Stimulated activated CD4-positive, alpha-beta T cell treated with anti-CD3 and anti-CD28 coated beads, Interleukin-4, amount 100 ng/mL, for 24 hours (primary cell): ENCODE measurements around the gene MCEE.
"Not testable (repeated sequence)": the region's sequence is repeated elsewhere in the genome, so short reads cannot be mapped to it uniquely, and the experiment has no call there.

Experiments
- DNase-seq: peaks from one replicate; pipeline ENCODE4 v3.0.0-alpha.2; 2020

MCEE gene

DNA sequence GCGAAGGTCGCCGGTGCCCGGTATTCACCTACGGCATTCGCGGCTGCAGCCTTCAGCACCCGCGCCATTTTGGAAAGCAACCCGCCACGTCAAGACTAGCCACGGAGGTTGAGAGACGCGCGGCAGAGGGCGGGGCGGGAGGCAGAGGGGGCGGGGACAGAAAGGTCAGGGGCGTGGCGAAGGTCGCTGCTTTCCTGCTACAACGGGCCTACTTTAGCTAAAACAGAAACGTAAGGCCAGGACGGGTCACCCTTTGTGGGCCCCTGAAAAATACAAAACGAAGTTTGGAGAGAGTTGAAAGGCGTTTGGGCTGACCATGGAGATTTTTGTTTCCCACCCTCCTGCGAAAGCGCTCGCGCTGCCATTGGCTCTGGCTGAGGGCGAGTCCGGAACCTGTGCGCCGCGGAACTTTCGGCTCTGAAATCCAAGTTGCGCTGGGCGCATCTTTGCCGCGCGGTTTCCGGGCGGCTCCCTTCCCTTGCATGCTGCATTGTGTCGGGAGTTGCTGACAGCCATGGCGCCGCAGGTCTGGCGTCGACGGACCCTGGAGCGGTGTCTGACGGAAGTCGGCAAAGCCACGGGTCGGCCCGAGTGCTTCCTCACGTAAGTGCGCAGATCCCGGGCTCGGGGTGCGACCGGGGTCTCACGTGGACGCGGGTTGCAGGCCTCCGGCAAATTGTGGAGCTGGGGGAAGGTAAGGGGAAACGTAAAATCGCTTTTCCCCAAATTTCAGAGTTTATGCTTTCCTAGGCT lies at the start of gene MCEE, which contains the start of gene MPHOSPH10:
Gene MCEE, minus strand, starts transcription at position 78 of the 753 bp plus-strand sequence. Its CDS starts 10 bp downstream, at position 68.
Gene MPHOSPH10, plus strand, starts transcription at position 483 of the 753 bp plus-strand sequence. Its CDS starts 32 bp downstream, at position 515.
- peak; percentile 92 for DNase-seq

DNA sequence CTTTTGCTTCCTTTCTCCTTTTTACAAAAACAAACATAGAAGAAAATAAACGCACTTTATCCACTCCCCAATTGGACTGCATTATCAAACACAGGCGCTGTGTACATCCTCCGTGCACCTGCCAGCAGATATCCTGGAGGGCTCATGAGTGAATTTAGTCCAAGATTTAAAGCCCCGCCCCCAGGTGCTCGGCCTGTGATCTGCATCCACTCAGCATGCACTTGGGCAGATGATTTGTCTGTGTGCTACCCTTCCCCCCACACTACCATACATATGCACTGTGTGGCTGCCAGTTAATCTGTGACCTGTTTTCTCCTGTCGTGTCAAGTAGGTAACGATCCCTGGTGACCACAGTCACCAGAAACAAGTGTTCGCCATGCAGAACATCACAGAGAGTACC lies 48.8 kb upstream of the MCEE start:
- not testable (repeated sequence) for DNase-seq

GRCh38 chr2:71174207-71174606 lies 44.2 kb upstream of the MCEE start:
- DNase-seq = no peak

GRCh38 chr2:71173096-71173495 lies 43.1 kb upstream of the MCEE start:
- no peak for DNase-seq

DNA sequence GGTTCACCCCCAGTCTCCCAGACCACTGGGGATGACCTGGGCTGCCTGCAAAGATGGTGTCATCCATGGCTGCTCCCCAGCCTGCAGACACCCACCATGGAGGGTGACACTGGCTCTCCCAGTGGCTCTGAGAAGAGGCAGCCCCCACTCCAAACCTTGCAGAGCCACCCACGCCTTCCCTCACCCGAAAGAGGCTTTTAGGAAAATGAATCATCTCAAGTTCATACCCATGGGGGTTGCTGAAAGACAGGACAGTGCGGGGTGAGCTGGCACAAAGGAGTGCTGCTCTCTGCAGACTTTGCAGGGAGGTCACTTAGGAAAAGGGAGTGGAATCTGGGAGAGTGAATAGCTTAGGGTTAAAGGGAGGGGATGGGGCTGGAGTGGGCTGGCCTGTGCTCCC lies 36.8 kb upstream of the MCEE start:
- no peak for DNase-seq

DNA sequence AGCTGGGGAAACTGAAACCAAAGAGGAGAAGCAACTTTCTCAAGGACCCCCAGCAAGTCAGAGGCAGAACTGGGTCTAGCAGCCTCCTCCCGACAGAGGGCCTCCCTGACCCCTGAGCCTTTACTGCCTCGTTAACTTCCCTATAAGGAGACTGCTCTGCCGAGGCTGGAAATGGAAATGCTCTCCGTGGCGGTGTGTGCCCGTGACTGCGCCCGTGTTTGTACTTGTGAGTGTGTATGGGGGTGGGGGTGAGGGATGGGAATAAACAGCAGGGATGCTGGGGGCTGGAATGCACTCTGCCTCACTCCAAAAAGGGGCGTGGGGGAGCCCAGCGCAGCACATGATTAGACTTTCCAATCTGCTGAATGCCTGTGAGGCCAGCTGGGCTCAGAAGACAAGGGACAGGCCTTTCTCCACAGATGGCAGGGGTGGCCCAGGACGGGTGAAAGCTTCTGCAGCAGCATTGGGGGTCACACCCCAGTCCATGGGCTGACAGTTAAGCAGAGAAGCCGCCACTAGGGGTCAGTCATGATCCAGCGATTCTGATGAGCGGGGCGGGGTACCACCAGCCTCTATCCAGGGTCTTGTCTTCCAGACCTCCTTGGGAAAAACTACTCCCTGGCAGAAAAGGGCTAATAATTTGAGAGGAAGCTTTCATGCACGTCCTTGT lies 27.2 kb upstream of the MCEE start:
- peak; percentile 66 for DNase-seq

DNA sequence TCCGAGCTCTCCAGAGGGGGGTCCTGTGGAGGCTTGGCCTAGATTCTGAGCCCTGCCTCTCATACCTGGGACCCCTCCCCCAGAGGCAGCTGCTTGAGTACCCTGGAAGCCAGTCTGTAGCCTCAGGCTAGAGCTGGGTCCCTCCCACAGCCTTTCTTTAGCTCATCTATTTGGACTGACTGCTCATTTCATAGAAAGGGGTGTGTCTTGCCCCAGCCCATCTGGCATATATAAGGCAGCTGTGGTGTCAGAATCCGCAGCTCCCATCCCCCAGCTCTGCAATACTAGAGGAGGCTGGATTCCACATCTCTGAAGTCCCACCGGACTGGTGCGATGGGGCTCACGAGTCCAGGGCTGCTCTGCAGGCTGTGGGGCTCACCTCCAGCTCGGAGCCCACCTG lies 26.5 kb upstream of the MCEE start:
- DNase-seq = no peak

GRCh38 chr2:71155846-71156245 lies 25.8 kb upstream of the MCEE start:
- no peak for DNase-seq

DNA sequence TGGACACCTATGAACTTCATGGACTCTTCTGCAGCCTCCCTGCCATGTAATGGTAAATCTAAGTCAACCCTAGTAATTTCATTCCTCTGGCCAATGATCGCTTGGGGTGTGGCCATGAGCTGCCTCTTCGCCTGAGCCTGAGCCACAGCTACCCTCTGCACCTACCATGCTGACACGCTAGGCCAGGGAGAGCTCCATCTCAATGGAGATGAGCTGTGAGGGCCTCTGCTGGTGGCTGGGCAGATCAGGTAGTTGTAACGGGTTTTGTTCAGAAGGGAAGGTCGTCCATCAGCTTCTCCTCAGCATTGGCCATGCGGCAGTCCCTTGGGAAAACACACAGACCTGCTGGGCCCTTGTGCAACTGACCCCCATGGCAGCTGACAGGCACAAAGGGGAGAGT lies 24.8 kb upstream of the MCEE start:
- no peak for DNase-seq

DNA sequence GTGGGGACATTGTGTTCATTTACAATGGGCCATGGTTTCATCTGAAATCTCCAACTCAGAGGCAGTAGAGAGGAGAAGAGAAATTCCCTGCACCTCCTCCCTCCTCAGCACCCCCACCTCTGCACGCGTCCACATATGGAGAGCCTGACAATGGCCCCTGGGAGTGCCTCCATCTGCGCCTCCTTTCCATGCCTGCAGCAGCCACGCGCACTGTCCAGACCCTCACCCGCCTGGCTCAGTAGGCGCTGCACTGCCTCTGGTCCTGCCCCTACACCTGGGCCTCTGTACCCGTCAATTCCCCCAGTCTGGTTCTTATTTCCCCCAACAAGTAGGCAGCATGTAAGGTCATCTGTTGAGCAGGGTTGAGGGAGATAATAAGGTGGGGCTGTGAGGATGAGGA lies 24.2 kb upstream of the MCEE start:
- no peak for DNase-seq

DNA sequence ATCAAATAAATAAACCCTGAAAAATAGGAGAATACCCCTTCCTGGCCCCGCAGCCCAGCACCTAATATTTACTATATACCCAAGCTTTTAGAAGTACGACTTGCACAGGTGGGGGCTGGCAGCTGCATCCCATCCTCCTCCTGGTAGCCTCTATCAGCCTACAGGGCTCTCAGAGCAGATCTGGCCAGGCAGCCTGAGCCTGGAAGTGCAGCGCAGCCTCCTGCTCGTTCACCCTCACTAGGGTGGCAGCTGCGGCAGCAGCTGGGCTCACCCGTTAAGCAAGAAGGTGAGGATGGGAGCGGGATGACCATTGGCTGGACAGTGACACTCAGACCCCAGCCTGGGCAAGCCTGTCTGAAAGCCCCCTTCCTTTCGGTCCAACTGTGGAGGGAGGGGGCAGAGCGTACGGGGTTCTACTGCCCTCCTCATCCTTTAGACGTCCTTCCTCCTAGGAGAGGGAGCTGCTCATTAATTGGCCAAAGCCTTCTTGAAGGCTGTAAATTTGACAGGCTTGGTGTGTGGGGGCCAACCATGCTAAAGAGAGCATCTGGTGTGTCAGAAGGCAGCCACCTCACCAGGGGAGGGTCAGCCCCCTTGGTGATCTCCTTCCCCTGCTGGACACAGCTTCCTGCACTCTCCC lies 23.7 kb upstream of the MCEE start:
- no peak for DNase-seq

GRCh38 chr2:71151620-71152019 lies 21.6 kb upstream of the MCEE start:
- DNase-seq = no peak

GRCh38 chr2:71150082-71150816 lies 20.2 kb upstream of the MCEE start:
- DNase-seq = no peak

DNA sequence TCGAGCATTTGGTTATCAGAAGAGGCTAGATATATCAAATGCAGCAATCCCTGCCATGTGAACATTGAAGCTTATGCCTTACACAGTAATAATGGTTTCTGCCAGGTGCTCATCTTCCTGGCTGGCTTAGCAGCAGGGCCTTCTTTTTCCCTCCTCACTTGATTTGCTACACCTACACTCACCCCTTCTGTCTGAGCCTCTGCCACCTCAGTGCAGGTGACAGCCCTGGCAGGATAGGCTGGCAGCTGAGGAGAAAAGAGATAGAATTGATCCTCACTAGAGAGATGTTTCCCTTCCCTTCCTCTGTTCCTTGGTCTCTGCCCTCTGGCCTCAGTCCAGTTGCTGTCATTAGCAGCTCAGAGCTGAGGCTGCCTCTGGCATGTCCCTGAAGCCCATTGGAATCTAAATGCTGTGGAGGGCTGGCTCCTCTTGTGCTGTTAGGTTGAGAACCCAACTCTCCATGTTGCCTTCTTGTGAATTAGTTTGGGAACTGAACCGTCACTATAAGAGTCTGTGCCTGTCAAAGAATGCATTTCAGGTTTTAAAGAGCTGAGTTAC lies 18.6 kb upstream of the MCEE start:
- DNase-seq = no peak

- no peak for DNase-seq
These were observed 13.8 kb upstream of the MCEE start for GRCh38 chr2:71143782-71144181.

- DNase-seq = no peak
These were observed 6.1 kb upstream of the MCEE start for GRCh38 chr2:71136174-71136573.

GRCh38 chr2:71133603-71134002 lies 3.6 kb upstream of the MCEE start:
- DNase-seq = no peak

DNA sequence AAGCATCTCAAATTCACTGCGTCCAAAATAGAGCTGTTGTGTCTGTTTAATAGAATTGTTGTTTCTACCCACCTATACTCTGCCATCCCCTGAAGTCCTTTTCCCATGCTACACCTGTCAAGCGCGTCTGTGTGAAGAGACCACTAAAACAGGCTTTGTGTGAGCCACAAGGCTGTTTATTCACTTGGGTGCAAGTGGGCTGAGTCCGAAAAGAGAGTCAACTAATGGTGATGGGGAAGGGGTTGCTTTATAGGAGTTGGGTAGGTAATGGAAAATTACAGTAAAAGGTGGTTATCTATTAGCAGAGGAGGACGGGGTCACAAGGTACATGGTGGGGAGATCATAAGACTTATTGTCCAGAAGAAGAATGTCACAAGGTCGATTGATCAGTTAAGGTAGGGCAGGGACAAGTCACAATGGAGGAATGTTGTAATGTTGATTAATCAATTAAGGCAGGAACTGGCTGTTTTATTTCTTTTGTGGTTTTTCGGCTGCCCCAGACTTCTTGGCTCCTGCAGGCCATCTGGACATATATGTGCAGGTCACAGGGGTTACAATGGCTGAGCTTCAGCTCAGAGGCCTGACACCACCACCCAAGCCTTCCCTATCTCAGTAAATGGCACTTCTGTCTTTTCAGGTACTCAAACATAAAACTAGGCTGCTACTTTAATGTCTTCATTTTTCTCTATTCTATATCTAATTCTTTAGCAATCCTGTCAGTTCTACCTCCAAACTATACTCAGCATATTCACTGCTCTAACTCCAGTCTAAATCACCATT lies 1.5 kb upstream of the MCEE start:
- DNase-seq = not testable (repeated sequence)

DNA sequence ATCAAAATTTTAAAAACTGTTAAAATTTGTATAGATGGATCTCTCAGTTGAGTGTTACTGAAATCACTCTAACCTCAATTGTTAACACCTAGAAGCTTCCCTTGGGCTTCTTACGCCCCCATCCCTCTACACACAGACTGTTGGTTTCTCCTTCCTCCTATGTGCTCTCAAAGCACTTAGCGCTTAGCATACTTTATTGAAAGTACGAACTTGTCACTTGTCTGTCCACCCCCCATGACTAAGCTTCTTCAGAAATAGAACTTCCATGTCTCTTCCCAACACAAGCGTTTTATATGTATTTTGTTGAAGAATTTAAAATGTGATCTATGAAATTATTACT lies 846 bp upstream of the MCEE start:
- DNase-seq = no peak

GRCh38 chr2:71129902-71130151 lies 202 bp downstream of the MCEE start:
- no peak for DNase-seq

DNA sequence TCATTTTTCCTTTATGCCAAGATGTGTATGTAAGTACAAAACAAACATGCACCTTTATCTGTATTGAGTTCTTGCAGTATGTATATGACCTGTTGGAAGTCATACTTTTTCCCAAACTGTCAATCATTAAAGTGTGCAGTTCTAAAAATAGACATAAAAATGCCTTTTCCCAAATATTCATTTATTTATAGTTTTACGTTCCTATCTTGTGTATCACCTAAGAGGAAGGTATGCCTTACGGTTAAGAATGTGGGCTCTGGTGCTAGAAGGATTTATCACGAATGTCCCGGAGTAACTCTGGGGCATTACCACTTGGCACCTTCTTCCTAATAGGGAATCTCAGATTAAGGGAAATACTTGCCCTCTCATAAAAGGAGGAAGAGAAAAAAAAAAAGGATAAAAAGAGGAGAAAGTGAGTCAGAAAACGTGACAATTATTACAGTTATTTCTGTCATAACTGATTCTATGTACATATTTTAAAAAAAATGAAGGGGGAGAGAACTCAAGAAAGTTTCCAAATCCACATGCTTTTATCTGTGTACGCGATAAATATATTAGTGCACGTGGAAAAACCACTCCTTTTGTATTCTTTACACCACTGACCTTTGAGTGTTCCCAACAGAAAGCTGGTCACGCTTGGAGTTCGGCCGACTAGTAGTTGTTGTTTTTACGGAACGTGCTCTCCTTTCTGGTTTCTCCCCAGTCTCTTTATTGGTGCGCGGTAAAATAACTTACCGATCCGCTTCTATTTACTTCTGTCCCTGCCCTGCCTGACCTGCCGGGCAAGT lies 721 bp downstream of the MCEE start:
- DNase-seq = no peak

DNA sequence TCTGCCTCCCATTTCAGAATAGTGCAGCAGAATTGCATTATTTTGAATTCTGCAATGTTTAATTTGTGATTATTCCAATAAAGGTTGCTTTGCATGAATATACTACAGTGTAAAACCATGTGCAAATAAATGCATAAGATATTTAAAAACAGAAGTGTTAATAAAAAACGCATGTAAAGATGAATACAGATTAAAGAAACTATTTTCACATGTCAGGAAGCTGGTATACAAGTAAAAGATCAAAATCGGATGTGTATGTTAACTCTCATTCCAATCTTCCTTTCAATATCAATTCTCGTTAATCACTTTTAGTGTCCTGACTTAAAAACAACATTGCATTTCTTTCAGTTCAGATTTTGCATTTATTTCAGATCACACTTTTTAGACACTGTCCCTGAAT lies 3.1 kb downstream of the MCEE start:
- no peak for DNase-seq
